ENCODE results near the gene PLAAT3.
"Not testable (repeated sequence)": the region's sequence is repeated elsewhere in the genome, so short reads cannot be mapped to it uniquely, and the experiment has no call there.

The PLAAT3 gene

GRCh38 chr11:63528729-63529278, 85.4 kb downstream of the PLAAT3 start:
- H3K27ac ChIP-seq, H3K4me3 ChIP-seq: not testable (repeated sequence)

- H3K4me3 ChIP-seq, H3K27ac ChIP-seq: not testable (repeated sequence)
These were observed 86.1 kb downstream of the PLAAT3 start for GRCh38 chr11:63528156-63528555.

DNA sequence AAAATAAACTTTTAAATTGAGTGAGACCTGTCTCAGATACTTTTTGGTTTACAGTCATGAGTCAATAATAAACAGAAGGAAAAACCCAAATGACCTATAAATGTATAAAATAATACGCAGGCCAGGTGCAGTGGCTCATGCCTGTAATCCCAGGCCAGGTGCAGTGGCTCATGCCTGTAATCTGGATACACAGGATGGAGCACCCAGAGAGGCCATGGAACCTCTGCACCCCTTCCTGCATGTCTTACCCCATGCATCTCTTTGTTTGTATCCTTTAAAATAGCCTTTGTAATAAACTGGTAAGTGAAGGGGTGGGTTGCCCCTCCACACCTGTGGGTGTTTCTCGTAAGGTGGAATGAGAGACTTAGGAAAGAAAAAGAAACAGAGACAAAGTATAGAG, 86.6 kb downstream of the PLAAT3 start:
- Histone ChIP-seq H3K4me3 (no peak overlapping the region), H3K27ac (no peak overlapping the region)

All from skin epidermis (tissue), 12 donors.